Retina (tissue), 1 donor: ENCODE measurements around the gene KCNK5.

Experiments
- DNase-seq: peaks from one replicate; pipeline ENCODE4 v3.0.0-alpha.2; 2016

Gene KCNK5

GRCh38 chr6:39215640-39216158 lies 13.6 kb downstream of the KCNK5 start:
- no peak for DNase-seq

GRCh38 chr6:39214846-39215639 lies 14.2 kb downstream of the KCNK5 start:
- DNase-seq, result no peak

GRCh38 chr6:39214120-39214813 lies 15.0 kb downstream of the KCNK5 start:
- DNase-seq, result no peak

DNA sequence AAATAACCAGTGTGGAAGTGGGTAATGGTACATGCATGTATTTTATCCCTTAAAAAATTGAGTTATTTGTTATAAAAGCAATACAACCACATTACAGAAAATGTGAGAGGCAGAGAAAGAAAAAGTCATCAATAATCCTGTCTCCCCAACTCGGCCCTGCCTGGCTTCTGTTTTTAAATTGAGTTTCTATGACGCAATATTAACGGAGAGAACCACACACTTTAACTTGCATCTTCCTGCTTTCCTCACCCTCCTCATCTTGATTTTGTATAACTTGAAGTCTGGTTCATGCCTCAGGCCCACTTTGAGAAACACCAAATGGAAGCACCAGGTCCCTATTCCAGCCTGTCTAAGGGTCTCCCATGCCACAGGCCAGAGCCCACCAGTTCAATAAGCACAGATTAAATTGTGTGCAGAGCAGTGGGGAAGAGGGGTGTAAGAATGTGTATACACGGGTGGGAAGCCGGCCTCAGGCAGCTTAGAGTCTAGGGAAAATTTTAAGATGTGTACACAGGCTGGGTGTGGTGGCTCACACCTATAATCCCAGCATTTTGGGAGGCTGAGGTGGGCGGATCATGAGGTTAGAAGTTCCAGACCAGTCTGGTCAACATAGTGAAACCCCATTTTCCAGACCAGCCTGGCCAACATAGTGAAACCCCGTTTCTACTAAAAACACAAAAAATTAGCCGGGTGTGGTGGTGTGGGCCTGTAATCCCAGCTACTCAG lies 15.9 kb downstream of the KCNK5 start:
- DNase-seq, result no peak

DNA sequence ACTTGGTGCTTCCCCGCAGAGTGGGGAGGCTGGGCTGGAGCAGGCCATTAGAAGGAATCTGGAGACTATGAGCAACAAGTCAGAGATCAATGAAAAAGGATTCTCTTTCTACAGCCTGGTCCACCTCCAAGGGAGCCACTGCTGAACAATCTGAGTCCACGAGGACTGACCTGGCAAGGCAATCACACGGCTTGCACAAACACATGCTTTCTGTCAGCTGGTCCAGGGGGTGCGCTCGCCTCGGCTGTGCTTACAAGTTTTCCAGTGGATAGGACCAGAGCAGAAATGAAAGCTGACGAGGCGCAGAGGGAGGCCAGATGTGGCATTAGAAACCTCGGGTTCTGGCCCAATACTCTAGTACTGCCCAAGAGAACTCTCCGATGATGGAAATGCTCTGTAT lies 18.1 kb downstream of the KCNK5 start:
- no peak for DNase-seq

DNA sequence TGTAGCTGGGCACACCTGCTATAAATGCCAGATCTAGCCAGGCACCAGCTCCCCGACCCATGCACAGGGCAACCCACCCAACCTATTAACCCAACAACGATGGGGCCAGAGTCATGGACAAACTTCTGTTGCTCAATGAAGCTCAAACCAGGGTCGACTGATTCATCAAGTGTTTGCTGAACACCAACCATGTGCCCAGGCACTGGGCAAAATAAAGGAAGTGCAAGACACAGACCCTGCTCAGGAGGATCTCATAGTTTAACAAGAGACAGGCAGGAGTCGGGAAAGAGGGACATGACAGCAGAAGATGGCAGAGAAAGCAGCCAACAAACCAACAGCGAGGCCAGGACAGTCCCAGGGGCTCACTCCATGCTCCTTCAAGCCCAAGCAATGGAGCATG lies 18.8 kb downstream of the KCNK5 start:
- DNase-seq, result no peak

DNA sequence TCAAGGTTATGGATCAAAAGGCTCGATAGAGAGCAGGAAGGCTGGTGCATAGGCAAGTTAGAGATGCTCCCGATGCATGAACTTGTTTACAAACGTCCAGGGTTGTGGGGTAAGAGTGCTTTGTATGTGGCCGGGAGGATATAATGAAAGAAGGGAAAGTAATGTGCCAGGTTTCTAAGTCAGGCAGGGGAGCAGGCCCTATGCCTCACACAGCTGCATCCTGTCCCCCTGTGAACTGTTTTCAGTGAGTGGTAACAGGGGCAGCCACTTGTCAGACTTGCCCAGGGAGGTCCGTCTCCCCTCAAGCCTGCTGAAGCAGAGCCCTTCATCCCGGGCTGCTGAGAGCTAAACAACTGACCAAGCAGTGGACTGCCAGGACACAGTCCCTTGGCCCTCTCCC lies 19.4 kb downstream of the KCNK5 start:
- no peak for DNase-seq

DNA sequence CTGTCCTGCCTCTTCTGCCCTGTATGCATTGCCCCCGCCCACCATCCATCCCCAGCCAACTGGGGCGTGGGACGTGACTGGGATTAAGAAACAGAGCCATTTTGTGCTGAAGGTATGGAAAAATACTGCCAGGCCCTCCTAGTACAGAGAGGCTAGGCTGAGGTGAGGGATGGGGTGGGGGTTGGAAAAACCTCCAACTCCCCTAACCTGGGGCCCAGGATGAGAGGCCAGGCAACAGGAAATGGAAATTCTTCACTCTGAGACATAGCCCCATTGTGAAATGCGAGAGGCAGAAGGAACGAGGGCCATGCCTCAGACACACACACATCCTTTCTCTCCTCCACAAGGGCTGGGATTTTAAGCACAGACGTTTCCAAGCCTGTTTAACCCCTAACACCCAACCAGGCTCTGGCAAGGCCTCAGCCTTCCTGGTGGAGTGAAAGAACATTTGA lies 19.9 kb downstream of the KCNK5 start:
- DNase-seq, result no peak

DNA sequence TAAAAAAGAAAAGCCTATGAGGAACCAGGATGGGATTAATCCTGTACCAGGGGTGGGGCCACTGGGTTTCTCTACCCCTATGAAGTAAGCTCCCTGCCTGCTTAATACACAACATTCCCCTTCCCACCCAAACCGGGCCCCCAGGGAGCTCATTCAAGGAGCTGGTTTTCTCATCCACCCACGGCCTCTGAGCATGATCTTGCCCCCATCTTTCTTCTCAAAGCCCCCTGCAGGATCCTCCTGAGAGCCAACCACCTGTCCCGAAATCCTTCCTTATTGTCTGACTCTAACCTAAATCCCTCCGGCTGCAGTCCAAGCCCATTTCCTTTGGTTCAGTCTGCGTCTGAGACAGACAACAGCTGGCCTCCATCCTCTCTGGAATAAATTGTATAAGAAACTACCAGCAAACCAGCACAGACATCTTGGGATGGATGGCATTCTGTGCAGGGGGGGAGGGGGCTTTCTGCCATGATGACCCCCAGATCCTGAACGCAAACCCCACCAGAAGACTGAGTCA lies 21.0 kb downstream of the KCNK5 start:
- no peak for DNase-seq

GRCh38 chr6:39207416-39208222 lies 21.7 kb downstream of the KCNK5 start:
- no peak for DNase-seq

GRCh38 chr6:39206250-39206721 lies 23.0 kb downstream of the KCNK5 start:
- DNase-seq, result no peak

DNA sequence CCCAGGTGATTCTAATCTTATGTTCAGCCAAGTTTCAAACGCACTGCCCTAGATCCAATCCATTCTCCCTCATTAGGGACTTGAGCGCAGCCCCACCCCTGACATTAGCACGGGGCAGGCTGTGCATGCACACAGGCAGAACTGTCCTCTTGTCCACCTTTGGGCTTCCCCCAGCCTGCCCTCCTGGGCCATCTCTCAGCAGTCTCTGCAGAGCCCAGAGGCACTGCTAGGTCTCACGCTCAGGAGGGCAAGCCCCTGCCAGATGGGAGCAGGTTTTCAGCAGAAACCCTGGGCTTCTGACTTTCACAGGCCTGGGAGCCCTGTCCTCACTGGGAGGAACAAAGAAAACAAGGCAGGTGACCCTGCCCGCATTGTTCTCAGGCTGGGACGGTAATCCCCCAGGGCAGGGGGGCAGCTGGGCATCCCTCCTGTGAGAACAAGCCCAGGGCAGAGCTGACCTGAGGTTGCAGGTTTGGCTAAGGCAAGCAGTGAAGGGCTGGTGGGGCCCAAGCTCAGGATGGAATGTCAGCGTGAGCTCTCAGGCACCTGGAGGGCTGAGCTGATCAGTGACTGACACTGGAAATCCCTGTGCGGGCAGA lies 24.5 kb downstream of the KCNK5 start:
- no peak for DNase-seq

GRCh38 chr6:39204160-39204495 lies 25.1 kb downstream of the KCNK5 start:
- DNase-seq, result no peak

GRCh38 chr6:39203436-39204159 lies 25.7 kb downstream of the KCNK5 start:
- no peak for DNase-seq

DNA sequence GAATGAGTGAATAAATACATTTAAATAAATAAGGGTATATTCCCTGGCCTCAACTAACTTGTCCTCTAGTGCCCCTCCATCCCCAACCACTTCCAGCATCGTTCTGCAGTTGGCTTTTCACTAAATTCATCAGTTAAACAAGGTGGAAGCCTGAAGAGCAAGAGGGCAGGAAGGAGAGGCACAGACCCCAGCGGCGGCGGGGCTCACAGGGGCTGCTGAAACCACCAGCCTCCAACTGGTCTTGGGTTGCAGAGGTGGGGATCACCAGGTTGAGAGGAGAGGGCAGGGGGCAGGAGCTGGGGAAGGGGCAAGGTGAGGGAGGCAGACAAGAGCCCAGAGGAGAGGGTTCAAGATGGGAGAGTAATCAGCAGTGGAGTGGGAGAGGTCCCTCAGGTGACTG lies 27.1 kb downstream of the KCNK5 start:
- no peak for DNase-seq

- no peak for DNase-seq
Measured at GRCh38 chr6:39200498-39201020, 28.7 kb downstream of the KCNK5 start.

DNA sequence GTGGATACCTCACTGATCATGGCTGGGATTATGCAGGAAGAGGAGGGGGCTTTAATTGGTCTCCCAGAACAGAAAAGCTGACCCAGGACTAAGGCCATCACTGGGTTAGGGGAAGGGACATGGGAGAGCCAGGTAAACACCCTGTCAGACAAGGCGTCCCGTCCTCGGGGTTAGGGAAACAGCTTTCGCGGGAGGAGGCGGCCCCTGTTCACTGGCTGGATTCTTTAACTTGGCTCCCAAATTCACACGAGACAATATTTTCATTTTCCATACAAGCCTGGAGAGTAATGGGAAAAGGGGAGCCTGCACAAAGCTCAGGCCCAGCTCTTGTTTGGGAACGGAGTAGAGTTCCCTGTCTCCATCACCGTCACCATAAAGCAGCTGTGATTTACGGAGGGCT lies 29.3 kb downstream of the KCNK5 start:
- no peak for DNase-seq

DNA sequence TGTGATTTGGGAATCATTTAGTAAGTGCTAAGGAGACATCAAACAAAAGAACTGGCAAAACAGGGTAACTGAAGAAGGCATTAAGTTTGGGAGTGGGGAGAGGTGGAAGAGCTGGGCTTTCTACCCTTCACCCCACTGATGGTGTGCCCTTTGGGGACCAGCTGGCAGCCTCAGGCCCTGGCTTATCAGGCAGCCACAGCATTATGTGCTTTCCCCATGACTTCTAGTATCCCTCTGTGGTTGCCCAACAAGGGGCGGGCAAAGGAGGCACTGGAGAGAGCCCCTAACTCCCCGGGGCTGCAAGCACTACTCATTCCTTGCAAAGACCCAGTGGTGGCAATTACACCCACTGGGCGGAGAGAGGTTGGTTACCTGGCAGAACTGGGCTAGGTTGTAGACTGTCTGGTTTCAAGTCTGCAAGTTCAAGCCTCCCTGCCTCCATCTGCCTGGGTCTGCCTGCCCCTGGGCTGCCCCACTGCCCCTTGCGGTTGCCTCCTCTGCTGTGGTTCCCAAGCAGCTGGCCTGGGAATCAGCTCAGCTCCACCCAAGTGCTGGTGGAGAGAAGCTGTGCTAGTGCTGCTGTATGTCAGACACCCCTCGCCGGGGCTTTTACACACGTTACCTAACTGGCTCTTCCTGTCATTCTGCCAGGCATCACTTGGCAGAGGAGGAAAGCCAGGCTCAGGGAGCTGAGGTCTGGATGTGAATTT lies 29.9 kb downstream of the KCNK5 start:
- DNase-seq, result no peak

DNA sequence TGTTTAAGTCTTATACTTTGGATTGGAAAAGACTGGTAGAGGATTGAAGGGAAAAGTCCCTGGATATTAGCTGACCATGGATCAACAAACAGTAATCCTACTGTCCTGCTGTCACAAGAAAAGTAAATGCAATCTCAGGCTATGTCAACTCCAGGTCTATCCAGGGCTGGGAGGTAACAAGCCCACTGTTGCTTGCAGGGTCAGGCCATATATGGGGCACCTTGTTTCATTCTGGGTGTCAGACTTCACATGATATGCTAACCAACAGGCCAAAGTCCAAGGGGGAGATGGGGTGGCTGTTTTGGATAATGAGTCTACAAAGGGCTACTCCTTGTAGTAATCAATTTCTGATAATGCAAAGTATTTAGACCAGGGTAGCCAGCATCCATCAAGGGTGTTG lies 30.7 kb downstream of the KCNK5 start:
- DNase-seq, result no peak

DNA sequence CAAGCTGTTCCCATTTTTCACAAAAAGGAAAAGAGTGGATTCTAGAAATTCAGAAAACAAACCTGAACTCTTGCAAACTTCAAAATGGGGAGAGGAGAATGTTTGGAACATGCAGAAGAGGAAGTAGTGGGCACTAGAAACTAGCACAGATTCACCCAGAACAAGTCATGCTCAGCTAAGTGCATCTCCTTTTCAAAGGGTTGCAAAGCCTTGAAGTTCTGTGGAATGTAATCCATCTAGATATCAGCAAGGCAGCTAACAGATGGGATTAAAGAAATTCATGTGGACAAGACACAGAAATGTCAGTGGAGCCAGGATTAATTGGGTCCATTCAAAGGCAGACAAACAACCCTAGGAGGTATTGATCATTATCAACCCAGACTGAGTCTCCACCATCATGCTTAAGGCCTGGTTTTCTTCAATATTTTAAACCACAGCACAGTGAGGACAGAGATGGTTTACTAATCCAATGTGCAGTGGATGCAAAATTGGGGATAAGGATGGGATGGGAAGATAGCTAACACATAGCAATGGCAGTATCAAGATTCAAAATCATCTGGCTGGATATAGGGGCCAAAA lies 31.3 kb downstream of the KCNK5 start:
- no peak for DNase-seq
